SH-SY5Y (cell line): ENCODE data around the gene N4BP3.

Experiments
- GATA2 ChIP-seq: IDR thresholded peaks from 2 replicates; pipeline ENCODE4 v1.6.1; 2011; ENCODE audit warnings: mild to moderate bottlenecking, low read depth, low read length
- GATA3 ChIP-seq: IDR thresholded peaks from 2 replicates; pipeline ENCODE4 v1.6.1; 2011; ENCODE audit warnings: low read depth, mild to moderate bottlenecking, low read length, moderate library complexity

DNA sequence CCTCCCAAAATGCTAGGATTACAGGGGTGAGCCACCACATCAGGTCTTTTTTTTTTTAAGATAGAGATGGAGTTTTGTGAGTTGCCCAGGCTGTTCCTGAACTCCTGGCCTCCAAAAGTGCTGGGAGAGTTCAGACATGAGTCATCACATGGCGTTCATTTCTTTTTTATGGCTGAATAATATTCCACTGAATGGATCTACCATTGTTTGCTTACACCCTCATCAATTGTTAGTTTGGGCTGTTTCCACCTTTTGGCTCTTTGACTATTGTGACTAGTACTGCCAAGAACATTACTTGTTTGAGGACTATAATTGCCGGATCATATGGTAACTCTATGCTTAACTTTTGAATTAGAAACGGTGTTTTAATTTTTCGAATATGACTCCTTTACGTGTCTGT lies 787 bp upstream of the N4BP3 start:
- TF ChIP-seq GATA2 (no peak), GATA3 (no peak)
